ENCODE results near the gene TRIM66.

The TRIM66 gene

DNA sequence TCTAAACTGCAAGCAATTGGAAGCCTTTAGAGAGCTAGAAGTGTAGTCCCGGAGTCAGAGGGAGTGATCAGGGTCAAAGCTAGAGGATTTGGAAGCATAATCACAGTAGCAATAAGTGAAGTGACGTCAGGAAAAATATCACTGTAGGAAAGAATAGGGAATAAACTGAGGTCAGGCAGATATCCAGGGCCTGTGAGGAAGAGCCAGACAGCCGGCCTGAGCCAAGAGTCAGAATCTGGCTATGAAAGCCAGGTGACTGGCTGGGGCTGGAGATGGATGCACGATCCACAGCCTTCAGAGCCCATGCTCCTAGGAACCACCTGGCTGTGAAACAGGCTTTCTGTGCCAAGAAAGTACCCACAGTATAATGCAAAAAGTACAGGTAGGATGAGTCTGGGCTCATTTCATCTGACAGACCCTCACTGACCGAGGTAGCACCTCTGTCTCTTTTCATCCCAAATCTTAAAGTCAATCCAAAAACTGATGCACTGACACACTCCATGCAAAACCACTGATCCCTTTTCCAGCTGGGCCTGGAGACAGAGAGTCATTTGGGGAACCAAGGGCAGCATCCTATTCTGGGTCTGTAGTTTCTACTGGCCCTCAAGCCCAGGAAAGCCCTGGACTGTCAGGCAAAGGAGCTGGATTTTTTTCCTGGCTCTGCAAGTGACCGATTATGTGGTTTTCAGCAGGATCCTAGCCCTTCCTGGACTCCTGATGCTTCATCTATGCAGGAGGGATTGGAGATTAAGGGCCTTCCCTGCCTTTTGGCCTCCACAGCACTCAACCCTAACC lies 21.3 kb downstream of the TRIM66 start:
- ChIA-PET POLR2A (no interaction called here), CTCF (interaction anchor here (1.4 kb wide), 1 partner anchor 9 kb away, joined by 3 read pairs; no protein-coding TSS in a partner anchor)
- no peak overlapping the region for H3K4me3 ChIP-seq (ENCODE audit: low read depth, low read length)
- no peak for DNase-seq (ENCODE audit: low read depth, low spot score)
- TF ChIP-seq CTCF (IDR thresholded peaks at IDR 0.05; ENCODE audit: insufficient read depth, low read length, missing control alignments): no peak

GRCh38 chr11:8658321-8659057 lies 24.0 kb downstream of the TRIM66 start:
- ChIA-PET CTCF (no interaction called here), POLR2A (no interaction called here)
- no peak overlapping the region for H3K4me3 ChIP-seq (ENCODE audit: low read depth, low read length)
- TF ChIP-seq CTCF (IDR thresholded peaks at IDR 0.05; ENCODE audit: insufficient read depth, low read length, missing control alignments): no peak
- no peak for DNase-seq (ENCODE audit: low read depth, low spot score)

GRCh38 chr11:8656291-8656690 lies 26.2 kb downstream of the TRIM66 start:
- H3K4me3 ChIP-seq (ENCODE audit: low read depth, low read length): no peak overlapping the region
- no peak for DNase-seq (ENCODE audit: low read depth, low spot score)
- no peak for TF ChIP-seq CTCF (IDR thresholded peaks at IDR 0.05; ENCODE audit: insufficient read depth, low read length, missing control alignments)
- ChIA-PET CTCF (interaction anchor here (0.6 to 1.2 kb wide), 2 partner anchors 10 to 670 kb away, joined by 3 read pairs; no protein-coding TSS in a partner anchor), POLR2A (no interaction called here)

GRCh38 chr11:8654503-8654902 lies 28.0 kb downstream of the TRIM66 start:
- no peak overlapping the region for H3K4me3 ChIP-seq (ENCODE audit: low read depth, low read length)
- DNase-seq (ENCODE audit: low read depth, low spot score): no peak
- ChIA-PET CTCF (no interaction called here), POLR2A (no interaction called here)
- TF ChIP-seq CTCF (IDR thresholded peaks at IDR 0.05; ENCODE audit: insufficient read depth, low read length, missing control alignments): no peak

DNA sequence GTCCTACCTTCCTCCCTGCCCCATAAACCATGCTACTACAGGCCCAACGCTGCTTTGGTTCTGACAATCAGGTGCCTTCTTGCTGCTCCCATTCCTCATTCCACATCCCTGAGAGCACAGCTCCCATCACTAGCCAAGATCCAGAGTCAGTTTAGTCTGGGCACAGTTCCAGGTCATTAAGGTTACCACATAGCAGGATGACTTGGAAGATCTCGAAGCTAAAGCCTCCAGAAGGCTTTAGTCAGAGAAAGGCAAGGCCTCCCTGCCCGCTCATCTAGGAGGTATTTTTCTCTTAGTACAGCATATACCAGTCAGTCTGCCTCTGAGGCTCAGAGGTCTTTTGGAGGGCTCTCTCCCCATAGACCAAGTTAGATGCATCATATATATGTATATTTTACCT lies 30.3 kb downstream of the TRIM66 start:
- CTCF ChIA-PET: interaction anchor here (1.2 kb wide), 1 partner anchor 10 kb away, joined by 3 read pairs; no protein-coding TSS in a partner anchor
- no peak overlapping the region for H3K4me3 ChIP-seq (ENCODE audit: low read depth, low read length)
- POLR2A ChIA-PET: interaction anchor here (0.6 to 1.3 kb wide), 4 partner anchors 12 to 30 kb away, joined by 3 to 4 read pairs (median 4); no protein-coding TSS in a partner anchor
- TF ChIP-seq CTCF (IDR thresholded peaks at IDR 0.05; ENCODE audit: insufficient read depth, low read length, missing control alignments): no peak
- DNase-seq (ENCODE audit: low read depth, low spot score): peak; percentile 93

- ChIA-PET POLR2A (no interaction called here), CTCF (interaction anchor here (0.6 to 1.2 kb wide), 2 partner anchors 56 to 118 kb away, joined by 3 read pairs; no protein-coding TSS in a partner anchor)
- H3K4me3 ChIP-seq (ENCODE audit: low read depth, low read length): no peak overlapping the region
- no peak for DNase-seq (ENCODE audit: low read depth, low spot score)
- no peak for TF ChIP-seq CTCF (IDR thresholded peaks at IDR 0.05; ENCODE audit: insufficient read depth, low read length, missing control alignments)
These were observed 32.0 kb downstream of the TRIM66 start for GRCh38 chr11:8650401-8650990.

Data from AG04449 (cell line).